HCT116 (cell line): ENCODE results near the gene ZNG1F.
"Not testable (repeated sequence)": the region's sequence is repeated elsewhere in the genome, so short reads cannot be mapped to it uniquely, and the experiment has no call there.

ENCODE experiments used
- CBX3 ChIP-seq: IDR thresholded peaks from 2 replicates; pipeline ENCODE4 v1.6.1; 2012; ENCODE audit warnings: low read depth
- CTCF ChIP-seq, 3 experiments: fragments of 200-600 bp in 1 of 3; sonication (generic) in 1 of 3; IDR thresholded peaks in 2 of 3; conservative IDR thresholded peaks in 1 of 3; 2 replicates each; pipeline ENCODE4 v1.5.1; 2012 to 2017; ENCODE audit warnings: low read depth in 2 of 3, low read length in 2 of 3, antibody characterized with exemption in 1 of 3, borderline replicate concordance in 1 of 3, control low read depth in 1 of 3, mild to moderate bottlenecking in 1 of 3, mixed read lengths in 1 of 3, mixed run types in 1 of 3, moderate library complexity in 1 of 3; ENCODE audit not compliant: insufficient read depth in 1 of 3
- EGR1 ChIP-seq: IDR thresholded peaks from 2 replicates; pipeline ENCODE4 v1.6.1; 2012; ENCODE audit warnings: low read depth
- ELF1 ChIP-seq: IDR thresholded peaks from 2 replicates; pipeline ENCODE4 v1.6.1; 2012; ENCODE audit warnings: low read depth, borderline replicate concordance
- EZH2 ChIP-seq: fragments of 200-600 bp; sonication (generic); IDR thresholded peaks from 2 replicates; pipeline ENCODE4 v1.6.1; 2017; ENCODE audit warnings: antibody characterized with exemption, mixed run types
- MAX ChIP-seq: IDR thresholded peaks from 2 replicates; pipeline ENCODE4 v1.6.1; 2012
- POLR2A ChIP-seq: IDR thresholded peaks from 2 replicates; pipeline ENCODE4 v1.7.0; 2011; ENCODE audit warnings: borderline replicate concordance; ENCODE audit not compliant: insufficient read depth, insufficient read length; ENCODE audit errors: extremely low read depth
- POLR2AphosphoS5 ChIP-seq: IDR thresholded peaks from 2 replicates; pipeline ENCODE4 v1.6.1; 2011; ENCODE audit warnings: mild to moderate bottlenecking, low read depth, low read length, moderate library complexity
- RAD21 ChIP-seq: IDR thresholded peaks from 2 replicates; pipeline ENCODE4 v1.6.1; 2012; ENCODE audit warnings: low read depth, mild to moderate bottlenecking
- REST ChIP-seq: IDR thresholded peaks from 2 replicates; pipeline ENCODE4 v1.6.1; 2012; ENCODE audit warnings: low read depth
- SIN3A ChIP-seq: IDR thresholded peaks from 2 replicates; pipeline ENCODE4 v1.6.1; 2012; ENCODE audit warnings: low read depth
- TCF7L2 ChIP-seq: IDR thresholded peaks from 2 replicates; pipeline ENCODE4 v1.7.0; 2011; ENCODE audit warnings: borderline replicate concordance, inconsistent platforms; ENCODE audit not compliant: insufficient read depth, insufficient read length; ENCODE audit errors: extremely low read depth
- ZFX ChIP-seq: fragments of 450-650 bp; IDR thresholded peaks from 2 replicates; pipeline ENCODE4 v1.6.1; 2017

GRCh38 chr9:41150116-41150515 lies 39.0 kb downstream of the ZNG1F start:
- TF ChIP-seq POLR2A; ZFX; CTCF (IDR thresholded peaks at IDR 0.05 in 2 of 3, conservative IDR thresholded peaks at IDR 0.05 in 1 of 3; ENCODE audit: borderline replicate concordance in 1 of 3, insufficient read depth in 1 of 3, low read depth in 2 of 3, low read length in 2 of 3); EZH2; RAD21; POLR2AphosphoS5; MAX; EGR1; TCF7L2; CBX3; ELF1; SIN3A; REST: not testable (repeated sequence)
